H1 (cell line): Measurements from ENCODE around the gene AIG1. TPM values are rescaled to one million over a fixed set of nuclear protein-coding genes. Genes with fewer than 3 reads are reported as not detected.

ENCODE experiments used
- CTCF ChIA-PET: fragments of 300-600 bp; sonication (Branson Sonifier 250); formaldehyde crosslinking; loops from one replicate; lab custom pipeline; 2021; ENCODE audit not compliant: partially characterized antibody; lab: Charles Lee
- POLR2A ChIA-PET: fragments of 300-600 bp; sonication (Branson Sonifier 250); formaldehyde crosslinking; loops from one replicate; lab custom pipeline; 2021; ENCODE audit warnings: inconsistent platforms; ENCODE audit not compliant: partially characterized antibody; lab: Charles Lee
- DNase-seq, 2 experiments: peaks; one replicate each; pipeline versions ENCODE4 v3.0.0 to v3.0.0-alpha.2; 2010 to 2022; ENCODE audit warnings: low spot score in 2 of 2, low read depth in 1 of 2, mixed read lengths in 1 of 2
- FAIRE-seq: peaks from 2 replicates; lab custom pipeline; 2011; peaks lifted over from hg19 to GRCh38; lab: Jason Lieb, UNC
- H2AFZ ChIP-seq: 2 replicates; pipeline ENCODE4 v1.8.1; 2012; ENCODE audit warnings: low read length, inconsistent platforms
- H2AK5ac ChIP-seq: 2 replicates; pipeline ENCODE4 v1.6.1; 2013; ENCODE audit warnings: low read depth, low read length
- H2BK120ac ChIP-seq: replicated peaks from 2 replicates; pipeline ENCODE3; 2013; ENCODE audit warnings: low read depth, low read length, inconsistent platforms
- H2BK12ac ChIP-seq: 2 replicates; pipeline ENCODE4 v1.6.1; 2013; ENCODE audit warnings: low read depth, low read length
- H2BK15ac ChIP-seq: 2 replicates; pipeline ENCODE4 v1.6.1; 2013; ENCODE audit warnings: low read length
- H2BK20ac ChIP-seq: 2 replicates; pipeline ENCODE4 v1.6.1; 2013; ENCODE audit warnings: low read length
- H2BK5ac ChIP-seq: 2 replicates; pipeline ENCODE4 v1.6.1; 2013; ENCODE audit warnings: low read depth, low read length
- H3K14ac ChIP-seq: 2 replicates; pipeline ENCODE4 v1.6.1; 2013; ENCODE audit warnings: inconsistent platforms; ENCODE audit not compliant: insufficient read length
- H3K18ac ChIP-seq: 2 replicates; pipeline ENCODE4 v1.6.1; 2013; ENCODE audit warnings: low read length; ENCODE audit errors: extremely low read depth
- H3K23ac ChIP-seq: 2 replicates; pipeline ENCODE4 v1.6.1; 2013; ENCODE audit warnings: inconsistent platforms; ENCODE audit not compliant: insufficient read length
- H3K23me2 ChIP-seq: 2 replicates; pipeline ENCODE4 v1.6.1; 2013; ENCODE audit warnings: low read depth, low read length
- H3K27ac ChIP-seq: 2 replicates; pipeline ENCODE4 v1.6.1; 2011; ENCODE audit warnings: low read depth, low read length, inconsistent platforms
- H3K27me3 ChIP-seq, 4 experiments: replicated peaks in 1 of 4; 1 replicate in 1 of 4; 2 replicates in 3 of 4; pipeline versions ENCODE4 v1.6.1 to v1.8.1; 2011 to 2013; ENCODE audit warnings: low read length in 3 of 4, mild to moderate bottlenecking in 3 of 4, inconsistent platforms in 2 of 4, mixed read lengths in 2 of 4, moderate library complexity in 1 of 4; ENCODE audit not compliant: control insufficient read depth in 3 of 4, insufficient read depth in 3 of 4; ENCODE audit errors: extremely low read depth in 1 of 4
- H3K36me3 ChIP-seq, 4 experiments: 2 replicates each; pipeline versions ENCODE4 v1.6.1 to v1.8.1; 2011 to 2013; ENCODE audit warnings: mild to moderate bottlenecking in 4 of 4, low read length in 3 of 4, moderate library complexity in 2 of 4, control low read depth in 1 of 4, inconsistent platforms in 1 of 4; ENCODE audit not compliant: insufficient read depth in 4 of 4, control insufficient read depth in 2 of 4
- H3K4ac ChIP-seq: replicated peaks from 2 replicates; pipeline ENCODE3; 2013; ENCODE audit warnings: low read length, low read depth, mixed read lengths, inconsistent platforms; ENCODE audit not compliant: insufficient read length
- H3K4me1 ChIP-seq, 4 experiments: replicated peaks in 1 of 4; 1 replicate in 1 of 4; 2 replicates in 3 of 4; pipeline versions ENCODE4 v1.6.1 to v1.8.1; 2011 to 2013; ENCODE audit warnings: low read length in 3 of 4, inconsistent platforms in 2 of 4, mixed read lengths in 1 of 4; ENCODE audit not compliant: insufficient read depth in 4 of 4, control insufficient read depth in 3 of 4
- H3K4me2 ChIP-seq, 2 experiments: 2 replicates each; pipeline versions ENCODE4 v1.6.1 to v1.8.1; 2011 to 2013; ENCODE audit warnings: low read depth in 2 of 2, low read length in 2 of 2, control low read depth in 1 of 2, inconsistent platforms in 1 of 2, mild to moderate bottlenecking in 1 of 2; ENCODE audit not compliant: insufficient read depth in 1 of 2
- H3K4me3 ChIP-seq, 4 experiments: fragments of 200-600, 300-600 bp in 1 of 4; sonication (generic), shearing (Covaris generic), sonication (Bioruptor Twin) in 1 of 4; 2 replicates each; pipeline versions ENCODE4 v1.5.1 to v1.8.1; 2011 to 2016; ENCODE audit warnings: low read length in 4 of 4, low read depth in 3 of 4, control low read depth in 2 of 4, inconsistent platforms in 2 of 4, mild to moderate bottlenecking in 2 of 4, mixed read lengths in 1 of 4, moderate library complexity in 1 of 4; ENCODE audit not compliant: insufficient read depth in 2 of 4; ENCODE audit errors: extremely low read depth in 1 of 4
- H3K56ac ChIP-seq: replicated peaks from 2 replicates; pipeline ENCODE3; 2013; ENCODE audit warnings: low read depth, mild to moderate bottlenecking, mixed read lengths, low read length, inconsistent platforms; ENCODE audit not compliant: insufficient read length
- H3K79me1 ChIP-seq: 2 replicates; pipeline ENCODE4 v1.6.1; 2013; ENCODE audit warnings: low read depth, low read length, control low read depth
- H3K79me2 ChIP-seq, 2 experiments: 2 replicates each; pipeline versions ENCODE4 v1.6.1 to v1.8.1; 2012 to 2013; ENCODE audit warnings: low read length in 2 of 2, mild to moderate bottlenecking in 2 of 2, inconsistent platforms in 1 of 2; ENCODE audit not compliant: insufficient read depth in 2 of 2, control insufficient read depth in 1 of 2
- H3K9ac ChIP-seq, 4 experiments: replicated peaks in 1 of 4; 1 replicate in 1 of 4; 2 replicates in 3 of 4; pipeline versions ENCODE4 v1.6.1 to v1.8.1; 2011 to 2013; ENCODE audit warnings: low read depth in 3 of 4, low read length in 3 of 4, control low read depth in 2 of 4, mild to moderate bottlenecking in 2 of 4, moderate library complexity in 2 of 4, inconsistent platforms in 1 of 4; ENCODE audit errors: extremely low read depth in 1 of 4
- H3K9me3 ChIP-seq, 2 experiments: 2 replicates each; pipeline versions ENCODE4 v1.6.1 to v1.8.1; 2012 to 2013; ENCODE audit warnings: mild to moderate bottlenecking in 2 of 2, moderate library complexity in 2 of 2, control low read depth in 1 of 2, inconsistent platforms in 1 of 2, low read depth in 1 of 2, low read length in 1 of 2, mixed read lengths in 1 of 2; ENCODE audit not compliant: insufficient read depth in 2 of 2
- H4K20me1 ChIP-seq, 2 experiments: replicated peaks in 1 of 2; 2 replicates each; pipeline versions ENCODE3 to v1.8.1; 2011 to 2013; ENCODE audit warnings: inconsistent platforms in 2 of 2, low read length in 2 of 2, mild to moderate bottlenecking in 1 of 2; ENCODE audit not compliant: insufficient read depth in 2 of 2, control insufficient read depth in 1 of 2
- H4K5ac ChIP-seq: 2 replicates; pipeline ENCODE4 v1.6.1; 2013; ENCODE audit warnings: low read length, low read depth, mixed read lengths, inconsistent platforms; ENCODE audit not compliant: insufficient read length
- H4K8ac ChIP-seq: 2 replicates; pipeline ENCODE4 v1.8.0; 2013; ENCODE audit warnings: mild to moderate bottlenecking, moderate library complexity, low read length, inconsistent platforms; ENCODE audit not compliant: insufficient read depth; ENCODE audit errors: extremely low read depth
- H4K91ac ChIP-seq: replicated peaks from 2 replicates; pipeline ENCODE3; 2013; ENCODE audit warnings: low read length, mixed read lengths, inconsistent platforms; ENCODE audit not compliant: insufficient read length
- EGR1 ChIP-seq: IDR thresholded peaks from 2 replicates; pipeline ENCODE4 v1.6.1; 2011; ENCODE audit warnings: low read depth, low read length, borderline replicate concordance
- GTF2F1 ChIP-seq: IDR thresholded peaks from 2 replicates; pipeline ENCODE4 v1.6.1; 2012; ENCODE audit warnings: low read depth, low read length, improper control_type of control experiment, borderline replicate concordance
- HDAC2 ChIP-seq, 2 experiments: fragments of 300-600 bp in 1 of 2; sonication (generic) in 1 of 2; IDR thresholded peaks; 2 replicates each; pipeline ENCODE4 v1.6.1; 2011 to 2012; ENCODE audit warnings: low read depth in 2 of 2, low read length in 2 of 2, mild to moderate bottlenecking in 2 of 2, moderate library complexity in 2 of 2, borderline replicate concordance in 1 of 2, inconsistent platforms in 1 of 2
- KDM4A ChIP-seq: IDR thresholded peaks from one replicate; pipeline ENCODE4 v1.7.1; 2012; ENCODE audit warnings: low read depth, mild to moderate bottlenecking, moderate library complexity, low read length, inconsistent platforms; ENCODE audit not compliant: severe bottlenecking
- WGBS, 2 experiments: shearing (Covaris generic) in 1 of 2; methylation state at CpG; one replicate each; pipeline versions ENCODE4 v1.1.6 to v1.1.7; 2013 to 2015; ENCODE audit warnings: low lambda C conversion rate in 2 of 2, mixed read lengths in 2 of 2, inconsistent platforms in 1 of 2, low coverage in 1 of 2, missing lambda C conversion rate in 1 of 2; ENCODE audit not compliant: insufficient replicate concordance in 2 of 2, insufficient coverage in 1 of 2, insufficient read length in 1 of 2; ENCODE audit errors: extremely low coverage in 1 of 2, missing lambda C conversion rate in 1 of 2; 5-methylcytosine and 5-hydroxymethylcytosine counted together
- polyA plus RNA-seq, 7 experiments: library from polyadenylated mRNA; depleted of rRNA in 3 of 7; stranded (reverse) in 5 of 7; unstranded in 2 of 7; fragments of >200 nt in 5 of 7; fragments of 200-250 nt in 2 of 7; gene quantifications; 1 replicate in 5 of 7; 2 replicates in 1 of 7; 4 replicates in 1 of 7; pipeline versions ENCODE4 v1.2.1 to v1.2.3, GENCODE V29; 2011 to 2013; ENCODE audit warnings: missing spikeins in 2 of 7, mixed read lengths in 2 of 7
- total RNA-seq: library from RNA; stranded (reverse); fragmentation: NEBNext Ultra II Directional; extraction: Animal tissue kit (Norgen Biotek cat#: 25700); gene quantifications from 2 replicates; pipeline ENCODE4 v1.2.1, GENCODE V29; 2021

AIG1 gene
- total and polyA plus RNA-seq, 2 of the 8 experiments (the other 6 are each of a cell fraction or from before 2014, with no cell fraction given), result 56.6 to 58.4 TPM

- ChIA-PET POLR2A (no interaction called here), CTCF (no interaction called here)
- no peak overlapping the region for H3K4me3 ChIP-seq
- H2AK5ac ChIP-seq, result no peak overlapping the region
- FAIRE-seq, result no peak
- no peak overlapping the region for H2BK12ac ChIP-seq
- no peak overlapping the region for H3K14ac ChIP-seq
- H3K18ac ChIP-seq, result no peak overlapping the region
- H3K56ac ChIP-seq, result no peak overlapping the region
- no peak overlapping the region for H4K8ac ChIP-seq
- H3K79me2 ChIP-seq, result no peaks in the 10 kb centered on the region
- 88% methylated on average over 2 of the region's 2 CpGs; no CpG with 5 or more reads in 1 of the 2 experiments for WGBS, 2 experiments
- no peak overlapping the region for H2BK20ac ChIP-seq
- H3K27me3 ChIP-seq, result no peaks in the 10 kb centered on the region
- H3K79me1 ChIP-seq, result no peaks in the 10 kb centered on the region
- no peak overlapping the region for H3K9ac ChIP-seq
- no peak overlapping the region for H2BK15ac ChIP-seq
- no peaks in the 10 kb centered on the region for H3K23me2 ChIP-seq
- TF ChIP-seq HDAC2 (IDR thresholded peaks at IDR 0.05; ENCODE audit: borderline replicate concordance in 1 of 2, low read depth in 2 of 2, low read length in 2 of 2) (no peak), GTF2F1 (no peak), KDM4A (no peak), EGR1 (no peak)
- H3K36me3 ChIP-seq, result peaks cover 0 to 11% (median 0%) of the 10 kb centered on the region in 4 experiments; a peak in 4 of 8 replicates
- H3K23ac ChIP-seq, result no peak overlapping the region
- H4K20me1 ChIP-seq, result peaks cover 0 to 3% of the 10 kb centered on the region in 2 experiments
- no peak for DNase-seq
- H2AFZ ChIP-seq, result no peak overlapping the region
- no peak overlapping the region for H3K27ac ChIP-seq
- no peaks in the 10 kb centered on the region for H3K9me3 ChIP-seq
- H4K91ac ChIP-seq, result no peak overlapping the region
- H4K5ac ChIP-seq, result no peak overlapping the region
- no peak overlapping the region for H2BK5ac ChIP-seq
- H3K4me2 ChIP-seq, result no peak overlapping the region
- H3K4me1 ChIP-seq, result no peaks in the 10 kb centered on the region
- H3K4ac ChIP-seq, result no peak overlapping the region
- no peak overlapping the region for H2BK120ac ChIP-seq
Observed at GRCh38 chr6:143140767-143141166, 80.1 kb downstream of the AIG1 start.
